ENCODE measurements around the gene TRIO.
A peak's percentile ranks its signal among the peaks of the same experiment; 100 is the strongest.

Gene TRIO

GRCh38 chr5:14226554-14226953 lies 83.4 kb downstream of the TRIO start:
- DNase-seq: no peak

- DNase-seq: no peak
Observed at GRCh38 chr5:14226992-14227391, 83.8 kb downstream of the TRIO start.

GRCh38 chr5:14227513-14227912 lies 84.4 kb downstream of the TRIO start:
- DNase-seq: no peak

- DNase-seq: peak; percentile 74
Observed at GRCh38 chr5:14228219-14228618, 85.1 kb downstream of the TRIO start.

GRCh38 chr5:14229181-14229580 lies 86.0 kb downstream of the TRIO start:
- DNase-seq: no peak

GRCh38 chr5:14229734-14230133 lies 86.6 kb downstream of the TRIO start:
- DNase-seq: no peak

GRCh38 chr5:14231156-14231555 lies 88.0 kb downstream of the TRIO start:
- DNase-seq: no peak

- no peak for DNase-seq
Observed at GRCh38 chr5:14231890-14232289, 88.7 kb downstream of the TRIO start.

GRCh38 chr5:14234204-14234603 lies 91.1 kb downstream of the TRIO start:
- peak; percentile 47 for DNase-seq

- no peak for DNase-seq
Observed at GRCh38 chr5:14235872-14236271, 92.7 kb downstream of the TRIO start.

GRCh38 chr5:14236757-14237156 lies 93.6 kb downstream of the TRIO start:
- DNase-seq: no peak

GRCh38 chr5:14237317-14238086 lies 94.4 kb downstream of the TRIO start:
- DNase-seq: no peak

GRCh38 chr5:14238272-14238671 lies 95.1 kb downstream of the TRIO start:
- no peak for DNase-seq

GRCh38 chr5:14239404-14239803 lies 96.3 kb downstream of the TRIO start:
- DNase-seq: no peak

GRCh38 chr5:14239951-14240350 lies 96.8 kb downstream of the TRIO start:
- no peak for DNase-seq

- peak; percentile 72 for DNase-seq
Observed at GRCh38 chr5:14240359-14240758, 97.2 kb downstream of the TRIO start.

GRCh38 chr5:14241141-14241540 lies 98.0 kb downstream of the TRIO start:
- DNase-seq: no peak

GRCh38 chr5:14242447-14242846 lies 99.3 kb downstream of the TRIO start:
- DNase-seq: no peak

GRCh38 chr5:14242871-14243383 lies 99.8 kb downstream of the TRIO start:
- DNase-seq: no peak

GRCh38 chr5:14243766-14244165 lies 100.6 kb downstream of the TRIO start:
- DNase-seq: no peak

- DNase-seq: no peak
Observed at GRCh38 chr5:14244721-14245120, 101.6 kb downstream of the TRIO start.

GRCh38 chr5:14245132-14245925 lies 102.2 kb downstream of the TRIO start:
- no peak for DNase-seq

- no peak for DNase-seq
Observed at GRCh38 chr5:14246350-14247053, 103.4 kb downstream of the TRIO start.
